ENCODE data around the gene CACNA1I.
A peak's percentile ranks its signal among the peaks of the same experiment; 100 is the strongest.

The CACNA1I gene

DNA sequence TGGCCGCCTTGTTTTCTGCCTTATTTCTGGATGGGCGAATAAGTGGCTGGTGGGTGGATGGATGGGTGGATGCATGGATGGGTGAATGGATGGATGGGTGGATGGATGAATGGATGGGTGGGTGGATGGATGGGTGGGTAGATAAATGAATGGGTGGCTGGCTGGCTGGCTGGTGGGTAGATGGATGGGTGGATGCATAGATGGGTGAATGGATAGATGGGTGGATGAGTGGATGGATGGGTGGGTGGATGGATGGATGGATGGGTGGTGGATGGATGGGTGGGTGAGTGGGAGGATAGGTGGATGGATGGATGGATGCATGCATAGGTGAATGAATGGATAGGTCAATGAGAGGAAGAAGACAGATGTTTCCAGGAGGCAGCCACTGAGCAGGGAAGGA lies 98.9 kb downstream of the CACNA1I start:
- DNase-seq (ENCODE audit: low read depth): no peak

DNA sequence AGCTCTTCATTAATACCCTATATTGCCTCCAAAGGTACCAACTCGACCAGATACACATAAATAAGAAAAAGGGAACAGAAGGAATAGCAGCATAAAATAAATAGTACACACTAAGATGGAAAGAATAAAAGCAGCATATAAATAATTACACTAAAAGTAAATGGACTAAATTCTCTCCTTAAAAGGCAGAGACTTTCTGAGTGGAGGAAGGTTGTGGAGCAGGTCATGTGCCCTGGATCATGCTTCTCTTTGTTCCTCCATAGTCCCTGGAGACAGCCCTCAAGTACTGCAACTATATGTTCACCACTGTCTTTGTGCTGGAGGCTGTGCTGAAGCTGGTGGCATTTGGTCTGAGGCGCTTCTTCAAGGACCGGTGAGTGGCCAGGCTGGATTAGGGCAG lies 101.4 kb downstream of the CACNA1I start:
- DNase-seq (ENCODE audit: low read depth): no peak

DNA sequence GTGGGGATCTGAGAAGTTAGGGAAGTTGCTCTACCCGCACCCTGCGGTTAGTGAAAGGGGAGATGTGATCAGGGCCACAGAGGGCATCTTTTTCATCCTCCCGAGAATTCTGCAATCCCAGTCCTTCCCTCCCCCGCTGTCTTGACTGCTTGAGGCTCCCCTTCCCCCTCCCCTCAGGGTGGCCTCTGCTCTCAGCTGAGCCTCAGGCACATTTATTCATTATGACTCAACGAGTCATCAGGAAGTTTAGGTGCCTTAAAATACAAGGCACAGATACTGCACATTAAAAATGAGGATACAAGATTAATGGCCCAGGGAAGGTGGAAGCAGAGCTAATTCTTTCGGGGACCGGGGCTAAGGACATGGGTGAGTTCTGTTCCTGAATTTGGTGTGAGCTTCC lies 104.0 kb downstream of the CACNA1I start:
- DNase-seq (ENCODE audit: low read depth): no peak

DNA sequence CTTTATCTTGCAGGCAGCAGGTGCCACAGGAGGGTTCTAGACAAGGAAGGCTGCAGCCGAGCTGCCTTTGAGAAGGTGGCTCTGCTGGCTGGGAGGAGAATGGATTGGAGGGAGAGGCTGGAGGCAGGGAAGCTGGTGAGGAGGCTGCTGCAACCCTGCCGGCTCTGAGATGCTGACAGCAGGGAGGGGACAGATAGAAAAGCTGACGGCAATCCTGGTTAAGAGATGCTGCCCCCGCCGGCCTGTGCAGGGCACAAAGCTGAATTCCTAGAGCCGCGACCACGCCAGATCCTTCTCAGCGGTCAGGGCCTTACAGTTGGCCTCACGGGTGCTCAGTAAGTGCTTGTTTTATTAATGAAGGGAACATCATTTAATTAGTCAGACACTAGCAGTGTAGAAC lies 105.4 kb downstream of the CACNA1I start:
- DNase-seq (ENCODE audit: low read depth): no peak

DNA sequence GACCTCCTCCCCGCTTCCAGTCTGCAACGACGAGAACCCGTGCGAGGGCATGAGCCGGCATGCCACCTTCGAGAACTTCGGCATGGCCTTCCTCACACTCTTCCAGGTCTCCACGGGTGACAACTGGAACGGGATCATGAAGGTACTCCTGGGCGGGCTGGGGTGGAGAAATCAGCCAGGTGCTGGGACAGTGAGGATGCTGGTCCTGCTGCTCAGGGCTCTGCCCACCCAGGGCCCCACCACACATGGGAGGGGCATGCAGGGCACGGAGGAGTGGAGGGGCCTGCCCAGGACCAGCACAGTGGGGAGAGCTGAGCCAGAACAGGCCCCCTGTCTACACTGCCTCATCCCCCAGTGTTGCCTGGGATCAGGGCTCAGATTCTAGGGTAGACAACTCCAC lies 107.4 kb downstream of the CACNA1I start:
- DNase-seq (ENCODE audit: low read depth): no peak

GRCh38 chr22:39678862-39679490 lies 108.4 kb downstream of the CACNA1I start:
- no peak for DNase-seq (ENCODE audit: low read depth)

- DNase-seq (ENCODE audit: low read depth): no peak
These were observed 109.1 kb downstream of the CACNA1I start for GRCh38 chr22:39679652-39680051.

- DNase-seq (ENCODE audit: low read depth): no peak
These were observed 109.9 kb downstream of the CACNA1I start for GRCh38 chr22:39680486-39680885.

GRCh38 chr22:39681038-39681861 lies 110.7 kb downstream of the CACNA1I start:
- DNase-seq (ENCODE audit: low read depth): no peak

- no peak for DNase-seq (ENCODE audit: low read depth)
These were observed 112.4 kb downstream of the CACNA1I start for GRCh38 chr22:39682994-39683393.

DNA sequence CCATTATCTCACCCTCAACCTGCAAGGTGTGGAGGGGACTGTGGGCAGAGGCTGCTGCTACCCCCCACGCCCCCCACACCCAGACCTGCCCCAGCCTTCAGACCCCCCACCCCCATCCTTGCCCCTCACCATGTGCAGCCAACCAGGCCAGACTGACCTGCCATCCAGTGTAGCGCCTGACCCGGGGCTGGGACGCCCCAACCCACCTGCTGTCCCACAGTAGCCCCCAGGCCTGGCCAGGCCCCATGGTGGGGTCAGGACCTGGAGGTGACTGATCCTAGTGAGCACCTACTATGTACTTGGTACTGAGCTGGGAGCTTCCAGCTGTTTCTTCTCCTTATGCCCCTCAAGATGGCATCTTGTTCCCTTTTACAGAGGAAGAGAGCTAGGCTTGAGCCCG lies 113.1 kb downstream of the CACNA1I start:
- DNase-seq (ENCODE audit: low read depth): no peak

DNA sequence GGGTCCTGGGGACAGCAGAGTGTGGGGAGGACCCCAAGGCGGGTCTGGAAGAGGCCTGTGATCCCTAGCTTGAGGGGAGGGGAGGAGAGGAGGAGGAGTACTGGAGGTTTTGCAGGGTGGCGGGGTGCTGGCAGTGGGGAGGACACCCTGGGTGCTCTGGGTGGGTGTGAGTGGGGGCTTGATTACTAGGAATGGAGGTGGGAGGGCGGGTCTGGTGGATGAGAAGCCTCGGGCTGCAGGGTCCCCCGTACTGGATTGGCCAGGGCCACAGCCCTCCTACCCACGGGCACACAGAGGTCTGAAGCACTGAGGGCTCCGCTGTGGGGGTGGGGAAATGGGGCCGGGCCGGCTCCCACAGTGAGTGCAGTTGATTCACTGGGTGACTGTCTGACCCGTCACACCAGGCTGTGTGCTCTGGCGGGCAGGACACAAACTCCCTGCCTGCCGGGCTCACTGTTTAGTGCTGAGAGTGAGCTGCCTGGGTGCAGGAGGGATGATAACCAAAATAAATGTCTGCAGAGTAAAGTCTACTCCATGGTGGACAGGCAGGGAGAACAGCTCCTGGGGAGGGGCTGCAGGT lies 114.2 kb downstream of the CACNA1I start:
- no peak for DNase-seq (ENCODE audit: low read depth)

DNA sequence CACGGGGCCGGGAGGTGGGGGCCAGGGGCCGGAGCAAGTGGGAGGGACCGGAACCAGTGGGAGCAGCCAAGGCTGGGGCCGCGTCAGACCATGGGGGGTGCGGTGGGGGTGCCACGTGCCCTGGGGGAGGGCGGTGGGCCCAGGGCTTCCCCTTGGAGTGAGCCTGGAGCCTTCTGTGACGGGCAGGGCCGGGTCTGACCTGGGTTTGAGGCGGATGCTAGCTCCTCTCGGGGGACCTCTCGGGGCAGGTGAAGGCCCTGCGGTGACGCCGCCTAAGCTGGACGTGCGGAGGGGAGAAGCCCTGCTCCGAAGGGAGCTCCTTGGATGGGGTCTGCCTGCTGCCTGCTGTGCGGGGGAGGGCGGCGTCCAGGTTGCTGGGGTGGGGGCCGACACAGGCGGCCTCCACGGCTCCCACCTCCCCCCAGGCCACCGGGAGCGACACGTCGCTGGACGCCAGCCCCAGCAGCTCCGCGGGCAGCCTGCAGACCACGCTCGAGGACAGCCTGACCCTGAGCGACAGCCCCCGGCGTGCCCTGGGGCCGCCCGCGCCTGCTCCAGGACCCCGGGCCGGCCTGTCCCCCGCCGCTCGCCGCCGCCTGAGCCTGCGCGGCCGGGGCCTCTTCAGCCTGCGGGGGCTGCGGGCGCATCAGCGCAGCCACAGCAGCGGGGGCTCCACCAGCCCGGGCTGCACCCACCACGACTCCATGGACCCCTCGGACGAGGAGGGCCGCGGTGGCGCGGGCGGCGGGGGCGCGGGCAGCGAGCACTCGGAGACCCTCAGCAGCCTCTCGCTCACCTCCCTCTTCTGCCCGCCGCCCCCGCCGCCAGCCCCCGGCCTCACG lies 115.0 kb downstream of the CACNA1I start:
- no peak for DNase-seq (ENCODE audit: low read depth)

DNA sequence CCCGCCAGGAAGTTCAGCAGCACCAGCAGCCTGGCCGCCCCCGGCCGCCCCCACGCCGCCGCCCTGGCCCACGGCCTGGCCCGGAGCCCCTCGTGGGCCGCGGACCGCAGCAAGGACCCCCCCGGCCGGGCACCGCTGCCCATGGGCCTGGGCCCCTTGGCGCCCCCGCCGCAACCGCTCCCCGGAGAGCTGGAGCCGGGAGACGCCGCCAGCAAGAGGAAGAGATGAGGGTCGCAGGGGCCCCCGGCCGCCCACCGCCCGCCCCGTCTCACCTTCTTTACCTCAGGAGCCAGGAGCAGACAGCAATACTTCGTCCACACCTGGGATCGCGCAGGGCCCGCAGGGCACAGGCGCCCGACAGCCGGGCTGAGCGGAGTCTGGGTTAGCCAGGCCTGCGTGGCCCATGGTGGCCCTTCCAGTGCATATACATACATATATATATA lies 115.6 kb downstream of the CACNA1I start:
- no peak for DNase-seq (ENCODE audit: low read depth)

DNA sequence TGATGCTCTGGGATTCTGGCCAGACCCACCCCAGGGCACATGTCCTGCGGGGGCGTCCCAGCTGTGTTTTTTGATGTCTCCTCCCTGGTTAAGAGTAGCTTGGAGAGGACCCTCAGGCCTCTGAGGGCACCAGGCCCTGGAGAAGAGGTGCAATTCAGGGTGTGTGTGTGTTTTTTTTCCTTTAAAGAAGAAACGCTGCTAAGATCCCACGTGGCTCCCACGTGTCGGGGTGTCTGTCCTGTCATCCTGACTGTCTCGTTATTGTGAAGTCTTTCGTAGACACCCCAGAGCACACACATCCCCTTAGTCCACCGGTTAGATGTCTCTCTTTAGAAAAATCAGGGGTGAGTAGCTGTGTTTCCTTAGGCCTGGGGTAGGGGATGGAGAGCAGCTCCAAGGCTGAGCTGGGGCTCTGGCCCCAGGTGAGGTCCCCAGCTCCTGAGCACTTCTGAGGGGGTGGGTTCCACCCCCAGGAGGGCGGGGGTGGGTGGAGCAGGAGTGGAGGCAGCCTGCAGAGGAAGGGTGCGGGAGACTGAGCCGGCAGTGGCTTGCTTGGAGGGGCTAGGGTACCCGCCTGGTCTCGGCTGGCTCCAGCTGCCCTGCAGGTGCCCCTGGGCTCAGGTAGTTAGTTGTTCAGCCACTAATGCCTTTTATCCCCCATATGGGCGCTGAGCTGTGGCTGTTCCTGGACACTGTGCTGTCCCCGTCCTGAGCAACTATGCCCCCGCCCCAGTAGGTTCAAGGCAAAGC lies 116.4 kb downstream of the CACNA1I start:
- DNase-seq (ENCODE audit: low read depth): no peak

GRCh38 chr22:39688186-39688785 lies 117.7 kb downstream of the CACNA1I start:
- DNase-seq (ENCODE audit: low read depth): no peak

DNA sequence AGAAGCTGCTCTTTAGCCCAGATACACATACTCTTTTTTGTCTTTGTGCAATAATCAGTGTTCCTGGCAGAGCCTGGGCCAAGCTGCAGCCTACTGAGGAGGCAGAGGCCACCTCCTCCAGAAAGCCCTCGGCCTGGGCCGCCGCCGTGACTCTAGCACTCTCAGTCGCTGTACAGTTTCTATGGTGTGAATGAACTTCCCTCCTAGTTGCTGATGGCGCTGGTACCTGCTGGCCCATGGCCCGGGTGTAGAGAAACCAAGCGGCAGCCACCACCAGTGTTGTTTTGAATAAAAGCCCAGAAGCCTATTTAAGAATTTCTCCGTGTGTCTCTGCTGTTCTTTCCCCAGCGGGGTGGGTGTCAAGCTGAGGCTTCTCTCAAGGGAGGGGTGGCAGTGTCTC lies 118.9 kb downstream of the CACNA1I start:
- no peak for DNase-seq (ENCODE audit: low read depth)

DNA sequence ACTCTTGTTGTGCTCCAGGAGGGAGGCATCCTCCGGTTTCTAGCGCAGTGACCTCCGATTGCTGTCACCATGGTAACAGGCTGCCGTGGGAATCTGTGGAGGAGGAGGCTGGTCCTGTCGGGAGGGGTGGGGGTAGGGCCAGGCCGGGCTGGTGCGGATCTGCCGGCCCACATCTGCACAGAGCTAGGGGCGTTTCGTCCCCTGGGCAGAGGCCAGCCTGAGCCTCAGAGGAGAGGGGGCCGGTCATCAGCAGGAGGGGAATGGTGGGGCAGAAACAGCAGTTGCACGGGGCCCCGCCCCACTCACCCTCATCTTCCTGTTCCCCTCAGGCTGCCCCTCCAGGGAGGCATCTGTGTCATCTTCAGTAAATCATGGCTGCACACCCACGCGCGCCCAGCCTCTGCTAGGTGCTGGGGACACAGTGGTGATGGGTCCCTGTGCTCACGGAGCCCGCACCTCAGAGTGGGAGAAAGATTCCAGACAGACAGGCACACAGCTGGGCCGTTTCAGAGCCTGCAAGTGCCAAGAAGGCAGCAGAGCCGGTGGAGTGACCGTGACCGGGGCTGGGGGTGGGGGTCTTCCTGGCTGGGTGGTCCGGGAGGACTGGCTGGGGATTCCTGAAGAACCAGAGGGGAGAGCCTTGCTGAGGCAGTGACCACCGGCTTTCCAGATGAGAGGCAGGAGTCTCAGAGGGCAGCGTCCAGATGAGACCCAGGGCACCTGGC lies 120.5 kb downstream of the CACNA1I start:
- DNase-seq (ENCODE audit: low read depth): peak; percentile 3

DNA sequence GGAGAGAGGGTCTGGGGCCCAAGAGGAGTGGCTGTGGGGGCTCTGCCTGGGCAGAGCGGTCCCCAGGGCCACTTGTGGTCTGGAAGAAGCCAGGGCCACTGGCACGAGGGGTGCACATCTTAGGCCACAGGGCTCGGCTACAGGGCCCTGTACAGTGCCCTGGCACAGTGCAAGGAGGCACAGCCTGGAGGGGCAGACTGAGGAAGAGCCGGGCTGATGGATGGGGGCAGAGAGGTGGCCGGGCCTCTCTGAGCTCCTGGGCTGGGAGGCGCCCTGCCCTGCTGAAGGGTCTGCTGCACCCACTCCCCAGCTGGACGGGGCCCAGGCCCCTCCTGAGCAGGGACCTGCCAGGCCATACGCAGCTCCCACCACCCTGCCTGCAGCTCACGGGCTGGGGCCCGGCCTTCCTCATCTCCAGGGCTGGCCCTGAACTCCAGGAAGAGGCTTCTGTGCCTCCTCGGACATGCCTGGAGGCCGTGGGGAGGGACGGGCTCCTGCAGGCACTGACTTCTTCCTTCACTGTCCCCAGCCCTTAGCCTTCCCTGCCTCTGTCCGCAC lies 123.5 kb downstream of the CACNA1I start:
- DNase-seq (ENCODE audit: low read depth): no peak

GRCh38 chr22:39697790-39698430 lies 127.4 kb downstream of the CACNA1I start:
- no peak for DNase-seq (ENCODE audit: low read depth)
